HG02943 (cell line): ENCODE results near the gene TMEM151B.

Experiments
- ATAC-seq: cut with Tn5 transposase; IDR thresholded peaks from one replicate; pipeline ENCODE4 v1.9.1; 2021; ENCODE audit warnings: mild to moderate bottlenecking, low read depth, moderate library complexity; ENCODE audit not compliant: unreplicated experiment

The TMEM151B gene

GRCh38 chr6:44275749-44276648, 5.7 kb downstream of the TMEM151B start:
- ATAC-seq: no peak

- no peak for ATAC-seq
Measured at GRCh38 chr6:44276667-44277640, 6.7 kb downstream of the TMEM151B start.

- no peak for ATAC-seq
Measured at GRCh38 chr6:44277763-44278162, 7.5 kb downstream of the TMEM151B start.

DNA sequence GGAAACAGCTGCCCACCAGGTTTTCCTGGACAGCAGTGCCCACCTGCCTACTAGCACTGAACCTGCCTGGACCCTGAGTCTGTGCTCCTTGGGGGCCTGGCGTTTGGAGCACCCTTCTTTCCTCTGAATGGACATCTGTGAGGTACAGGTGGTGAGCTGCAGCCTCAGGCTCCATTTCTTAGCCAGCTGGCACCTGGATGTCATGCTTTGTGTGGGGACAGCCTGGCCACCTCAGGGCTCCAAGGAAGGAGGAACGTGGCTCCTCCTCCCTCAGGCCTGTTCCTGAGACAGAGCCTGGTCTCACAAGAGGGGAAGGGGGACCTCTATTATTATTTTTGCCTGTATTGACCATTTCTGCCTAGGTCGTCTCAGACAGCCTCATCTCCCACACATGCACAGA, 8.1 kb downstream of the TMEM151B start:
- no peak for ATAC-seq

DNA sequence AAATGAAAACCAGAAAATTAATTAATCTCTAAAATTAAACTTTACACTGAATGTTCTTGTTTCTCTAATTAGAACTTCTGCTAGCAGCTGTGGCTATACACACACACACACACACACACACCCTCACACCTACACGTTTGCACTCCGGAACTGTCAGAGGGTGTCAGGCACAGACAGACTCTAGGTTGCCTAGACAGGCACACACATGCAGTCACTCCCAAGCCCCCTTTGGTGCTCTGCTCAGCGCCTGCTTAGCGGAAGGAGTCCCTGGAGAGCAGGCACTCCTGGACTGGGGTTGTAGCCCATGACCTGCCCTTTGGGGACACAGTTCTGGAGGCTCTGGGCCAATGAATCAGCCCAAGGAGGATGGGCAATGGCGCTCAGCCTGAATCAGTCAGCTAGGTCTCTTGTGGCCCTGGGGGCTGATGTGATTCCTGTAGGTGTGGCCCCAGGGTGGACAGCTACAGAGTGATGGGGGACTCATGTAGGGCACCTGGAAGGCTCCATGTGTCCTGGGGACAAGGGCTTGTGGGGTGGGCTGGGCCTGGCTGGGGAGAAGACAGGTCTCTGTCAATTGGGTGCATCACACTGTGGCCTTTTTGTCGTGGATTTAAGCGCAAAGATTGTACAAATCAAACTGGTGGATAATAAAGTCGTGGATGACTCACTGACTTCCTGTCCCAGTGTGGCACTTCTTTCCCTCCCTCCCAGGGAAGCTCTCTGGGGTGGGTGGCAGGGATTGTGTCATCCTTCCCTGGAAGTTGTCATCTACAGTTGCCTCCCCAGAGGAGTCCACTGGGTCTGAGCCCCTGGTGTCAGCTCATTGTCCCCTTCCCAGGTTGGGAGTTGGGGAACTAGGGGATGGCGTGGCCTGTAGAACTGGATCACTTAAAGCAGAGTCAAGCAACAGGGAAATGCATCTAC, 8.8 kb downstream of the TMEM151B start:
- no peak for ATAC-seq

GRCh38 chr6:44284121-44284520, 13.9 kb downstream of the TMEM151B start:
- no peak for ATAC-seq

GRCh38 chr6:44284867-44285266, 14.6 kb downstream of the TMEM151B start:
- no peak for ATAC-seq

- no peak for ATAC-seq
Measured at GRCh38 chr6:44285552-44286284, 15.5 kb downstream of the TMEM151B start.

- no peak for ATAC-seq
Measured at GRCh38 chr6:44286285-44286565, 16.0 kb downstream of the TMEM151B start.

DNA sequence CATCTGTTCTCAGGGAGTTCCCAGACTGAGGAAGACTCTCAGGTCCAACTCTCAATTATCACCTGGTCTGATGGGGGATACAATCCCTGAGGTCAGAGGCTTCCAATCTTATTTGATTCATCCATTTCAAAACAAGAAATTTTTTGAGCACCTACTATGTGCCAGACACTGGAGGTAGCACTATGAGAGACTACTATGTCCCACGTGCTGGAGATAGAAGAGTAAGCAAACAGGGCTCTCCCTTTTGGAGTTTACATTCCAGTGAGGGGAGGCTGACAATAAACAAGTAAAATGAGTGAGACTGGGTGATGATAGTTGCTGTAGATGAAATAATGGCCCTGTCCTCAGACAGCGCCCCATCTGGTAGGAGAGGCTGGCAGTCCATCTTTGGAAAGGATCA, 16.5 kb downstream of the TMEM151B start:
- ATAC-seq: no peak

- ATAC-seq: no peak
Measured at GRCh38 chr6:44289726-44290260, 19.5 kb downstream of the TMEM151B start.

GRCh38 chr6:44291841-44292240, 21.6 kb downstream of the TMEM151B start:
- ATAC-seq: no peak

GRCh38 chr6:44292661-44293365, 22.6 kb downstream of the TMEM151B start:
- no peak for ATAC-seq

GRCh38 chr6:44294832-44295791, 24.9 kb downstream of the TMEM151B start:
- no peak for ATAC-seq

DNA sequence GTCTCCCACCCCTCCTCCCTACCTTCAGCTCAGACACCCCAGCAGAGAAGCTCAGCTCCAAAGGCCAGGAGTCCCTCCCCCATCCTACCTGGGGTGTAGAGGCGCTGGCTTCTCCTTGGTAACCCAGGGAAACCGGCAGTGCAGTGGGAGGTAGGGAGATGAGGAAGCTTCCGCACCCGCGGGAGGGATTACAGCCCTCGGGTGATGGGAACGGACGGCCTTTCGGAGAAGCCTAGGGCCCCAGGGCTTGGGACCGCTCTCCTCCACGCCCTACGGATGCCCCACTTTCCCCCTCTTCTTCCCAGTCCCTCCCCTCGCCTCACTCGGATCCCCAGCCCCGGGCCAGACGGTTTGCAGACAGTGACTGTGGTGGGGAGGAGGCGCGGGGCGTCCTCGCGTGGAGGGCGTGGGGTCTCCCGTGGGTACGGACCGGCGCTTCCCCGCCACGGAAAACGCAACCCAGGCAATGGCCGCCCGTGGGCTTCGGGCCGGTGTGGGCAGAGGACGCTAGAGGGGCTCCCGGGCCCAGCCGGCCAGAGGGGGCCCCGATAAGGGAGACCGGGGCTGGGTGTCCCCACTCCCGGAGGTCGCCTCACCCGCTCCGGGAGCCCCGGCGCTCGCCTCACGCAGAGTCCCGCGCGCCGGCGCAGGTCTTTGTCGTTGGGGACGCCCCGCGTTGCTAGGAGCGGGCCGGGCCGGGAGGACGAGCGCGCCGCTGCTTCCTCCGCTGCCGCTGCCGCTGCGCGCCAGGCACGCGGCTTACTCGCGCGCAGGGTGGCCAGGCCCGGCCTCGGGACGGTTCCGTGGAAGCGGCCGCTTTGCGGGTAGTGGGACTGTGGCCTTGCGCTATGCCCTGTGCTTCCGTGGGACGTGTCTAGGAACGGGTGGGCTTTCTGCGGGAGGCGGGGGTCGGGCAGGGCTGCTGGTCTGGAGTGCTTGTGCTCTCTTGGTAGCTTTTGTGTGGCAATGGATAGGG, 27.1 kb downstream of the TMEM151B start:
- ATAC-seq: no peak

GRCh38 chr6:44298055-44298803, 28.0 kb downstream of the TMEM151B start:
- ATAC-seq: no peak
